GM18861 (cell line): ENCODE results near the gene CLN6.
A peak's percentile ranks its signal among the peaks of the same experiment; 100 is the strongest.
"Not testable (repeated sequence)": the region's sequence is repeated elsewhere in the genome, so short reads cannot be mapped to it uniquely, and the experiment has no call there.

Experiments
- ATAC-seq: cut with Tn5 transposase; IDR thresholded peaks from one replicate; pipeline ENCODE4 v1.9.1; 2021; ENCODE audit not compliant: unreplicated experiment

CLN6 gene

DNA sequence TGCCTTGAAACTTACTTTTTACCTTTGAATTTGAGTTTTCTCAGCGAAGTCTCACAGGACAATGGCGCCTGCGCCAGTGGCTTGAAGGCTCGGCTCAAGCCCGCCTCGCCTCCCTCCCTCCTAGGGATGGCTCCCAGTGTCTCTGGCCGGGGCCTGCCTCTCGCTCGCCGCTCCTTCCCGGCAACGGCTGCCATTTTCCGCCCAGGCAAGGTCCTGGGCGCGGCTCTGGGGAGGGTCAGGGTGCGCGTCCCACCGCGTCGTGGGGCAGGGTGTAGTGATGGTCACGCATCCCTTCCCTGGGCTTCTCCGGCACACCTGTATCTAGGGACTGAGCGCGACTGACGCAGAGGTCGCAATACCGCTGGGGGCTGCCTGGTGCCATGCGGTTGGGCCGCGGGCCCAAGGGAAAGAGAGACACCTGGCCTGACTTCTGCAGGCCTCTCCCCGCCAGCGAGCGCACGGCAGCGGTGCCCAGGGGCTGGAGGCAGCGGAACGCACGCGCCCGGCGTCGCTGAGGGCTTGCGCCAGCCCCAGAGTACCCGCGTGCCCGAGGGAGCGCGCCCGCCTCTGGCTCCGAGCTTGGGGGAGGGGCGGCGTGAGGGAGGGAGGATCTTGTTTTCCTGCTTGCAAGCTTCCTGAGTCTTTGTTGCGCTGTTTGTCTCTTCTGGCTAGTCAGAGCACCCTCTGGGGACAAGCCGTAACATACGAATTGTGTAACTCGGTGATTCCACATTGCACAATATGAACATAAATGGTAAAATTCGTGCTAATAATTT is 27.3 kb upstream of the CLN6 start:
- no peak for ATAC-seq

DNA sequence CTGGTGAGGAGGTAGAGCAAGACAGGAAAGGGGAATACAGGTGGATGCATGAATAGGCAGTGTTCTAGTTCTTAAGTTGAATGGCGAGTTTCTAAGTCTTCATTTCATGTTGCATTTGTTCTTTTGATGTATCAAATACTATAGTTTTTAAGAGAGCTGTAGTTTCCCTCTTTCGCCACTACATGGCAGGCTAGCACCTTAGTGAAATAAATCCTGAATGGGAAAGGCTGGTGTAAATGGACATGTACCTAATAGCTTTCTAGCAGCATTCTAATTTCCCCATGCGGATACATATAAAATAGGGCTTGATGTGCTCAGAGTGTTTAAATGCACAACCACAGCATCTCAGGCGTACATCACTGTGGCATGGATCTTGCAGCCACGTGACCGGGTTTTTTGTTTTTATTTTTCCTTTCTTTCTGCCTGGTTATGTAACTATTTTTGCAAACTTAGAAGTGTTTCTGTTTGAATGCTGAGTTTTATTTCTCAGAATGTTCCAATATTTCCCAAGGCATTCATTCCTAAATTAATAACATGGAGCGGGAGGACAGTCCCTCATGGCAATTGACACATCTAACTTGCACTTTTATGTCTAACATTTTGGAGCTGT is 23.5 kb upstream of the CLN6 start:
- peak; percentile 52 for ATAC-seq

DNA sequence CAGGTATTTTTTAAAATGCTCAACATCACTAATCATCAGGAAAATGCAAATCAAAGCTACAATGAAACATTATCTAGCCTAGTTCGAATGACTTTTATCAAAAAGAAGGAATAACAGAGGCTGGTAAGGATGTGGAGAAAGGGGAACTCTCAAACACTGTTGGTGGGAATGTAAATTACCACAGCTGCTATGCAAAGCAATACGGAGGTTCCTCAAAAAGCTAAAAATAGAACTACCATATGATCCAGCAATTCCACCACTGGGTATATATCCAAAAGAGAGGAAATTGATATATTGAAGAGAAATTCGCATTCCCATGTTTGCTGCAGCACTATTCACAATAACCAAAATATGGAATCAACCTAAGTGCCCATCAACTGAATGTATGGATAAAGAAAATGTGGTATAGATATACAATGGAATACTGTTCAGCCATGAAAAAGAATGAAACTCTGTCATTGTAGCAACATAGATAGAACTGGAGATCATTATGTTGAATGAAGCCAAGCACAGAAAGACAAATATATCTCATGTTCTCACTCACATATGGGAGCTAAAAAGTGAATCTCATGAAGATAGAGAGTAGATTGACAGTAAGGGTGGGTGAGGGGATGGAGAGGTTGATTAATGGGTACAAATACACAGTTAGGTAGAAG is 19.7 kb upstream of the CLN6 start:
- no peak for ATAC-seq

DNA sequence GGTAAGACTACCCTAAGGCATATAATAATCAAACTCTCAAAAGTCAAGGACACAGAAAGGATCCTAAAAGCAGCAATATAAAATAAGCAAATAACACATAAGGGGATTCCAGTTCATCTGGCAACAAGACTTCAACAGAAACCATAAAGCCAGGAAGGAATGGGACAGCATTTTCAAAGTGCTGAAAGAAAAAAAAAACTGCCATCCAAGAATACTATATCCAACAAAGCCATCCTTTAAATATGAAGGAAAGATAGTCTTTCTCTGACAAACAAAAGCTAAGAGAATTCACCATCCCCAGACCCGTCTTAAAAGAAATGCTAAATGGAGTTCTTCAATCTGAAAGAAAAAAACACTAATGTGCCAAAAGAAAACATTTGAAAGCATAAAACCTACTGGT is 14.7 kb upstream of the CLN6 start:
- no peak for ATAC-seq

DNA sequence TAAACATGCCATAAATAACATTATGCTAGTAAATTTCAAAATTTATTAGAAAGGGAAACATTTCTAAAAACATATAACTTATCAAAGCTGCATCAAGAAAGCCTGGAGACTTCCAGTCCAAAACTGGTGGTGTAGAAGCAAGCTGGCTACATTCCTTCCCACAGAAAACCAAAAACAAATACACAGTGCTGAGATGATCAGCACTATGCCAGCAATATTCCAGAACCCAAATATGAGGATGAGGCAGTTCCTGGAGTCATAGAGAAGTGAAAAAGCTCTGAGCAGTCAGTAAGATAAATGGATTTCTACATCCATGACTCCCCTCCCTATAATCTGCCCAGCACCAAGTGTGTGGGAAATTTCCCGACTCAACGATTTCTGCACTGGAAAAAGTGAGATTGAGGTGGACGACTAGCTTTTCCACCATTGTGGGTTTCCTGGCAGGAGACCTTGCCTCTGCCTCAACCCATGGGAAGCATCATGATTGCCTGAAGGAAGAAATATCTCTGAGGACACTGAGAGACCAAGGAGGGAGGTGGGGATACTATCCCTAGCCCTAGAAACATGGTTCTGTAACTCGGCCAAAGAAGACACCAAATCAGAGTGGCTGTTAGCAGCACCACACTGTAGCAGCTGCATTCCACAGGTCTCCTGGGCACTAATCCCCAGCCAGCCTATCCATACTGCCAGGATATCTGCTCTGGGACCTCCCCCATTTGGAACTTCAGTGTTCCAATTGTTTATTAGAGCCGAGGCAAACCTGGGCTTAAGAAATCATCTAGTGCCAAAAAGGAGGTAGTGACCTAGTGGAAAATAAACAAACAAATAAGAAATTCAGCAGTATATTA is 11.8 kb upstream of the CLN6 start:
- ATAC-seq = no peak

DNA sequence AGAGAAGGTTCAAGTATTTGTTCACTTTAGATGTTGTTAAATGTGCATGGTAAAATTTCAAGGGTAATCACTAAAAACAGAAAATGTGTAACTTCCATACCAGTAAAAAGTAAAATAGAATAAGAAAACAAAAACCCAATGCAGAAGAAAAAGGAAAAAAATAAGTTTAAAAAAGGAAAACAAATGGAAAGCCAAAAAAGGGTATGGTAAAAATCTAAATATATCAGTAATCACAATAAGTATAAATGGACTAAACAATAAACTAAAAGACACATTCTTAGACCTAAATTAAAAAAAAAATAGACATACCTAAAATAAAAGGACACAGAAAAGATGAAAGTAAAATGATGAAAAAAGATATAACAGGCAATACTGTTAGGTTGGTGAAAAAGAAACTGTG is 9.5 kb upstream of the CLN6 start:
- no peak for ATAC-seq

DNA sequence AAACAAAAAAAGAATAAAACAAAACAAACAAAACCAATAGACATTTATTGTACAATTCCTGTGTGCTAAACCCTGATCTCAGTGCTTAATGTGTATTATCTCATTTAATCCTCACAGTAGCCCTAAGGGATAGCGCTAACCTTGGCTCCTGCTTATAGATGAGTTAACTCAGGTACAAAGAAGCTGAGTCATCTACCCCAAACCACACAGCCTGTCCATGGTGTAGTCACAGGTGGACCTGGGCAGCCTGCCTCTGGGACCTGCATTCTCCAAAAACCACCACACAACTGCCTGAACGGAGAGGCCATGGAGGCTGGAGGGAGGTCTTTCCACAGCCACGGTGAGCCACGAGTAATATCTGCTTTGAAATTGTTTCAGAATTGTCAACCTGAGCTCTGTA is 5.5 kb upstream of the CLN6 start:
- no peak for ATAC-seq

DNA sequence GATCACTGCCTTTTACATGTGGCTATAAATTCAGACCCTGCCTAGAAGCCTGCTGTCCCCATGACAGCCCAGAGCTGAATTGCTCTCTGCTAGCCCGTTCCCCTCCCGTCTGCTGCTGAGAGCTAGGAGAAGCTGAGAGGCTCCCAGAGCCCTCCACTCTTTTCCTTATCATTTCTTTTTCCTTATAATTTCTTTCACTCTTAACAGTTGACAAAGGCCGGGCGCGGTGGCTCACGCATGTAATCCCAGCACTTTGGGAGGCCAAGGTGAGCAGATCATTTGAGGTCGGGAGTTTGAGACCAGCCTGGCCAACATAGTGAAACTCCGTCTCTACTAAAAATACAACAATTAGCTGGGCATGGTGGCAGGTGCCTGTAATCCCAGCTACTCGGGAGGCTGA is 5.0 kb upstream of the CLN6 start:
- ATAC-seq = not testable (repeated sequence)

DNA sequence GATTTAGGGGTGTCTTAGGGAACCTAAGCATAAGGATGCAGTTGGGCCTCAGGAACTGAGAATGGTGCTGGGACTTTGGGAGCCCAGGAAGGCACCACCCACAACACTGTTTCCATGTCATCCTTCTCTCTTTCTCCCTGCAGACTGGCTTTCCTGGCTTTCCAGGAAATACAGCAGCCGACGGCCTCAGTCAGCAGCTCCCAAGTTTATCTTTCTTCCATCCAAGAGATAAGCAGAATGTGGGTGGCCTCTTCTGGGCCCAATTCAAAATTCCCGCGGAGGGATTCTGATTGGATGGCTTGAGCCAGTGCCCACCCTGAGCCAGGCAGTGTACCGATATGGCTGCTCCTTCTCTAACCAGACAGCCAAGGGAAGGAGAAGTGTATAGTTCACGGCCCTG is 4.5 kb upstream of the CLN6 start:
- no peak for ATAC-seq

DNA sequence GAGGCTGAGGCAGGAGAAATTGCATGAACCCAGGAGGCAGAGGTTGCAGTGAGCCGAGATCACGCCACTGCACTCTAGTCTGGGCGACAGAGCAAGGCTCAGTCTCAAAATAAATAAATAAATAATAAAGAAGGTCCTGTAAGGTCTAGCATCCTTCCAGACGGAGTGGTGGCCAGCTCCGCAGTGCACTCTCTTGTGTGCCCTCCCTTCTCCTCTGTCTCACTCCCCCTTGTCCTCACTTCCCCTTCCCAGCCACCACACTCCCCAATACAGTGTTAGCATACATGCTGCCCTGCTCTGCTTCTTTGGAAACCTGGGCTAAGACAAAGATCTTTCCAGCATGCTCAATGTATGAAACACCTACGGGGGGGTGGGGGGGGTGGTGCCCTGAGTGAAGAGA is 3.4 kb upstream of the CLN6 start:
- no peak for ATAC-seq

DNA sequence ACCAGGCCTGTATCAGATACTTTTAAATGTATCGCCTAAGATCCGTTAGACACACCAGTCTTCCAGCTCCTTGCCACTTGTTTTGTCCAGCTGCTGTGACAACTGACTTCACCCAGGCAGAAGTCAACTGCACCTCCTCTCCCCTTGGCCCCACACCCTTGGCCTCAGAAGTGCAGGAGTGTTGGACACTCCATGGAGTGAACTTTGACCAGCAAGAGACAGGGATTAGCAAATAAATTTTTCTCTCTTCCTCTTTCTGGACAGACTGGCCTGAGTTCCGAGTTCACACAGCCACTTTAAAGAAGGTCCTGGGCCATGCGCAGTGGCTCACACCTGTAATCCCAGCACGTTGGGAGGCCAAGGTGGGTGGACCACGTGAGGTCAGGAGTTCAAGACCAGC is 2.9 kb upstream of the CLN6 start:
- ATAC-seq = no peak

DNA sequence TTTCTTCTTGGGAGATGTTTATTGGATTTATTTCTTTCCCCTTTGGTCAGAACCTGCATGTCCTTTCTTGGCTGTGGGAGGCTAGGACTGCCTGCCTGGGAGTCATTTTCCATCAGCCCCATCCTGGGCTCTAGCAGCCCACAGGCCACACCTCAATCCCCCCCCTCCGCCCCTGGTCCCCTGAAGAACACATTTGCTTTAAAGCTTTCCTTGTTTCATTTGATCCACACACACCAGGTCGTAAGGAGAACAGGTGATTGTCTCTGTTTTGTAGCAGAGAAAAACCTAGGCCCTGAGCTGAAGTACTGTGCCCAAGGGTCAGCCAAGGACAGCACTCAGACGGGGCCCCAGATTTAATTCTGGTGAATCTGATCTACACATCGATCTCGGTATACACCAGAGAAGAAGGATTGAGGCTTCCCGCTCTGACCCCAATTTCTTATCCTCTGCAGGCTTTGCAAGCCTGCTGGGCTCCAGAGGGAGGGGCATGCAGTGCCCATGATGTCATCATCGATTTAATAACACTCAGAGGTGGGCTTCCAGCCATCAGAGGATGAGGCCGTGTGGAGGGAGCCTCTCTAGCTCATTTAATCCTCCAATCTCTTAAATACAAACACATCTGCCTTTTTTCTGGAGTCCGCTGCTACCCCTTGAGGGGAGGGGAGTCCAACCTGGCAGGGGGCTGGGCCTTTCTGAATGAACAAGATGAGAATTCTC is 1.7 kb upstream of the CLN6 start:
- ATAC-seq = no peak

DNA sequence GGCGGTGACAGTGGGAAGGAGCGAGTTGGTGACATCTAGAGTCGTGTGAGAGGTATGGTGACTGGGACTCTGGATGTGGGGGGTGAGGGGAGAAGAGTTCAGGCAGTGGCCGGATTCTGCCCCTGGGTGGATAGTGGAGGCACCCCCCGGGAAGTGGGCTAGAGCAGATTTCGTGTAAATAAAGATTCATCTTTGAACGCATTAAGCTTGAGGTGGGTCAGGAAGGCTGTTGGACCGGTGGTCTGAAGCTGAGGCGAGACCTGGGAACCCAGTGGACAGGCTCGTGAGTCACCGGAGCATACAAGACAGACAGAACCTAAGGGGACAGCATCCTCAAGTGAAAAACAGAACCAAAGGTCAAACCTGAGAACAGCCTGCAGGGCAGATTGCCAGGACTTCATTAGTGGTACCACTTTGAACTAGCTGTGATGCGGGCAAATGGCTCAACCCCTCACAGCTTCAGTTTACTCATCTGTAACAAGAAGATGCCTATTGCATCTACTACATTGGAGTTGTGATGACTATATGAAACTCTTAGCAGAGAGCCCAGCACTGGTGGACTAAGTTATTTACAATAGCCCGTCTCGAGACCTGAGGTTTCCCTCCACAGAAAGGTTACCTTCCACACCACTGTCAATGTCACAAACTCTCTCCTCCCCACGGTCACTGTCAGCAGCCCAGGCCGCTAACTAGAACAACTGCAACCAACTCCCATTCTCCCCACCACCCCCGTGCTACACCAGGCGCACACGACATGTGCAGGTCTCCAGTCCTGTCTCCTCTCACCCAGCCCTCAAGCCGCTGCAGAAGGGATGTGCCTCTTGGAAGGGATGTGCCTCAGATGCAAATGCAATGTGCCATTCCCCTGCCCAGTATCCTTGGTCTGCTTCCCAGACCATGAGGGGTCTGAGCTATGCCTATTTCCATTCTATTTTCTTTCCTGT is 901 bp upstream of the CLN6 start:
- ATAC-seq = no peak

DNA sequence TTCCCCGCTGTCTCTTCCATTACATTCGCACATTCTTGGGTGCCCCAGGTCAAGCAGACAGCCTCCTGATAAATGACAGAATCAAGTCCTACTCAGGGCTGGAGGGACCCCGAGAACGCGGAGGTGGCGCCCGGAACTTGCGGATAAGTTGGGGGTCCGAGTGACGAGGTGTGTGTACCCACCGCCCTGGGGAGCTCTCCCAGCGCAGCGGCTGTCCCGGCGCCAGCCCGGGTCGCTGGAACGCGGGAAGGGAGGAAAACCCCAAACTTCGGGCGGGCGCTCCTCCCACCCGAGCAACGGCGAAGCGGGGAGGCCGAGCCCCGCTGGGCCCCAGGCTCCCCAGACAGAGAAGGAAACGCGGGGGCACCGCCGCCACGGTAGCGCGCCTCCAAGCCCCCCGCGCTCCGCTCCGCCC is 550 bp downstream of the CLN6 start:
- ATAC-seq = no peak

DNA sequence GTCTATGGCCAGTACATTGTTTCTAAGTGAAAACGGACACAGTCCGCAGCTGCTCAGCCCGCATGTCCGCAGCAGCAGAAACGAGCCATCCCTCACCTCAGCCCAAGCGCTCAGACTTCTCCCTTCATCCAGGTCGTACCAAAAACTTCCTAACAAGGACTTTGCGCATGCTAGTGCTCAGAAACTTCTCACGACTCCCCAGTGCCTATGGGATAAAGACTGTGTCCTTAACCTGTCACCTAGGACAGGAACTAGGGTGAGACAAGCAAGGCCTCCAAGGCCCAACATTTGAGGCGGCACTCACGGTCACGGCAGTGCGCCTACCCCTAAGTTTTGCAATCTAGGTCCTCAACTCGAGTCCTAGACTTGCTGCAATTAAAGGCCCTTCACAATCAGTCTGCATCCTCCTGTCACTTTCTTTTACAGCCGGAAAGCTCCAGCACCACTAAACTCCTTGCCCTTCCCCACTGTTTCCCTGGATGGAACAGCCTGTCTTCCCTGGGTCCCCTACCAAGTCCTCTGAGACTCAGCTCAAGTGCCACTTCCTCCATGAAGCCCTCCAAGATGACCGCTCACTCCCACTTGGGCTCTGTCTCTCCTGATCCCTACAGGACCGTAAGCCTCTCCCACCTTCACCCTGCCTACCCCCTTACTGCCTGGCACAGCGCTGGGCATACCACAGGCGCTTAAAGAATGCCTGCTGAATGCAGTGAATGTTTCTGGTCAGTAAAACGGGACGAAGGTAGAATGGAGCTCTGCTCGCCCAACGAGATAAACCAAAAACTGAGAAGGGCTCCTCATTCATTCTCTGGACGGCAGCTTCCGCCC is 1.2 kb downstream of the CLN6 start:
- ATAC-seq = no peak

DNA sequence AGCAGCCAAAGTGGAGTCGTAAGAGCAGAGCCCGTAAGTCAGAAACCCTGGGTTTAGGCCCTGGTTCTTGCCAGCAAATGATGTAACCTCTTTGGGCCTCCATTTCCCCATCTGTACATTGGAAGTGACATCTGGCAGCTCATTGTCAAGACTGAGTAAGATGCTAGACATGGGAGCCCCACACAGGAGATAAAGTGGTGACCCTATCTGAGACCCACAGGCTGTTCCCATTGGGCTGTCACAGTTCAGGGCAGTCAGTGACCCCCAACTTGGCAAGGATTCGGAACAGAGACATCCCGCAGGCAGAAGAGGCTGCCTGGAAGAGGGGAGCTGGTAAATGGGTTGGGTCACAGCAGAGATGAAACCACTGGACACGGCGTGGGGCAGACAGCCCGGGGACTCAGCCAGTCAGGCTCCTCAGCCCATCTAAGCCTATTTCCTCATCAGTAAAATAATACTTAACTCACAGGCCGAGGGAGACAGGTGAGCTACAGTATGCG is 1.8 kb downstream of the CLN6 start:
- ATAC-seq = no peak

DNA sequence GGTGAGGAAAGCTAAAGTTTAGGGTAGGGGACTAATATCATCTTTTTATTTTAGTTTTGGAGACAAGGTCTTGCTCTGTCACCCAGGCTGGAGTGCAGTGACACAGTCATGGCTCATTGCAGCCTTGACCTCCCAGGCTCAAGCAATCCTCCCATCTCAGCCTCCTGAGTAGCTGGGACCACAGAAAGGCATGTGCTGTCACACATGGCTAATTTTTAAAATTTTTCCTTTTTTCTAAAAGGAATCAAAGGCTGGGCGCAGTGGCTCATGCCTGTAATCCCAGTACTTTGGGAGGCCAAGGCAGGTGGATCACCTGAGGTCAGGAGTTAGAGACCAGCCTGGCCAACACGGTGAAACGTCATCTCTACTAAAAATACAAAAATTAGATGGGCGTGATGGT is 4.1 kb downstream of the CLN6 start:
- not testable (repeated sequence) for ATAC-seq

DNA sequence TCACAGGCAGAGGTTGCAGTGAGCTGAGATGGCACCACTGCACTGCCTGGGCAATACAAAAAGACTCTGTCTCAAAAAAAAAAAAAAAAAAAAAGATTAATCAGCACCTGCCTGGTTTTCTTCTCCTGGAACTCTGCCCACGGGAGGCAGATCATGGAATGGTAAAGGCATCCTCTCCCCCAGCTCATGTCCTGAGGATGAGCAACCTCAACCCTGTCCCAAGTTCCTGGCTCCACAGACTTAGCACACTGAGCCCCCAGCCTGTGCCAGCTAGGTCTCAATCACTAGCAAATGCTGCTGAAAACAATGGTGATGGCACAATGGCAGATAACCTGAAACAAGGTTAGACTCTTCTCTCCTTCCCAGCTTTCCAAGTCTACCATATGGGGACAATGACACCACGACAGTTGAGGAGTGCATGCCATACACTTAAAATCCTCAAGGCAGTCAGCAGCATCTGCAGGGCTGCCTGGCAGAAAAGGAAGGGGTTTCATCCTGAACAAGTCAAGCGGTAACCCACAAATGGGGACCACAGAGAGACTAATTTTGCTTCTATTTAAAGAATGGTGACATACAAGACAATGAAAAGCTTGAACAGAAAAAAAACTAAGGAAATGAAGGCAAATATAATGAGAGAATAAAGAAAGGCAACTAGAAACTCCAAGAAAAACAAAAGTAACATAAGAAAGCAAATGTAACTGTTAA is 4.8 kb downstream of the CLN6 start:
- no peak for ATAC-seq
